Nephron (organoid): ENCODE measurements around the gene ATXN7L2.

Experiments used
- H3K27ac Mint-ChIP-seq, 3 experiments: 2 replicates each; pipeline ENCODE4 v1.8.0; 2020; ENCODE audit warnings: mixed read lengths in 3 of 3, mild to moderate bottlenecking in 2 of 3, moderate library complexity in 1 of 3
- H3K27me3 Mint-ChIP-seq: 2 replicates; pipeline ENCODE4 v1.8.0; 2021; ENCODE audit warnings: low read depth, mild to moderate bottlenecking, moderate library complexity, mixed read lengths
- H3K36me3 Mint-ChIP-seq: 2 replicates; pipeline ENCODE4 v1.8.0; 2020; ENCODE audit warnings: low read depth, mixed read lengths
- H3K4me1 Mint-ChIP-seq: 2 replicates; pipeline ENCODE4 v1.8.0; 2020; ENCODE audit warnings: mixed read lengths
- H3K4me3 Mint-ChIP-seq, 3 experiments: 2 replicates each; pipeline ENCODE4 v1.8.0; 2020; ENCODE audit warnings: mild to moderate bottlenecking in 3 of 3, mixed read lengths in 3 of 3, moderate library complexity in 2 of 3
- H3K9me3 Mint-ChIP-seq: 2 replicates; pipeline ENCODE4 v1.8.0; 2020; ENCODE audit warnings: mixed read lengths
- TF ChIP-seq, protein P1 (sequence below), 3 experiments: fragments of 200-600 bp; sonication (generic); IDR thresholded peaks; one replicate each; pipeline ENCODE4 v1.5.0; 2021; ENCODE audit warnings: antibody characterized with exemption in 3 of 3; ENCODE audit not compliant: unreplicated experiment in 3 of 3

The ATXN7L2 gene

DNA sequence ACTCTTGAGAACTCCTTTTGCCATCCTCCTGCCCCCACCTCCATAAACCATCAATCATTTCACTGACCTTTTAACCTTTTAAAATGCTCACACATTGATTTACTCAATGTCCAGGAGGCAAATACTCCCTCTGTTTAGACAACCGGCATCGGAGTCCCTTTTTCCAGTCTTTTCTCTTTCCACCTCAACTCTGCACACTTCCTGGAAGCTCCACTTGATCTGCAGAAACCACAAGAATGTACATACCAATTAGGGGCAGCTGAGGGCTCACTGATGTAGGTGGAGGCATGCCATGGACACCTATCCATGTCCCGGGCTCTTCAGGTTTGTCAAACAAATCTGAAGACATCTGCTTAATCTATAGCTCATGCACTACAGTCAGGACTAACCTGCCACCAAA, 31.1 kb downstream of the ATXN7L2 start:
- TF ChIP-seq, protein P1, sequence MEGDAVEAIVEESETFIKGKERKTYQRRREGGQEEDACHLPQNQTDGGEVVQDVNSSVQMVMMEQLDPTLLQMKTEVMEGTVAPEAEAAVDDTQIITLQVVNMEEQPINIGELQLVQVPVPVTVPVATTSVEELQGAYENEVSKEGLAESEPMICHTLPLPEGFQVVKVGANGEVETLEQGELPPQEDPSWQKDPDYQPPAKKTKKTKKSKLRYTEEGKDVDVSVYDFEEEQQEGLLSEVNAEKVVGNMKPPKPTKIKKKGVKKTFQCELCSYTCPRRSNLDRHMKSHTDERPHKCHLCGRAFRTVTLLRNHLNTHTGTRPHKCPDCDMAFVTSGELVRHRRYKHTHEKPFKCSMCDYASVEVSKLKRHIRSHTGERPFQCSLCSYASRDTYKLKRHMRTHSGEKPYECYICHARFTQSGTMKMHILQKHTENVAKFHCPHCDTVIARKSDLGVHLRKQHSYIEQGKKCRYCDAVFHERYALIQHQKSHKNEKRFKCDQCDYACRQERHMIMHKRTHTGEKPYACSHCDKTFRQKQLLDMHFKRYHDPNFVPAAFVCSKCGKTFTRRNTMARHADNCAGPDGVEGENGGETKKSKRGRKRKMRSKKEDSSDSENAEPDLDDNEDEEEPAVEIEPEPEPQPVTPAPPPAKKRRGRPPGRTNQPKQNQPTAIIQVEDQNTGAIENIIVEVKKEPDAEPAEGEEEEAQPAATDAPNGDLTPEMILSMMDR (IDR thresholded peaks at IDR 0.05; ENCODE audit: unreplicated experiment in 3 of 3) = no peak
- H3K36me3 Mint-ChIP-seq = no peaks in the 10 kb centered on the region
- peaks cover 23% of the 10 kb centered on the region for H3K4me1 Mint-ChIP-seq
- peak overlapping the region in 2 of 3 experiments; percentile 15 to 33 for H3K4me3 Mint-ChIP-seq
- H3K9me3 Mint-ChIP-seq = no peaks in the 10 kb centered on the region
- peaks cover 31% of the 10 kb centered on the region for H3K27me3 Mint-ChIP-seq
- H3K27ac Mint-ChIP-seq = no peak overlapping the region

DNA sequence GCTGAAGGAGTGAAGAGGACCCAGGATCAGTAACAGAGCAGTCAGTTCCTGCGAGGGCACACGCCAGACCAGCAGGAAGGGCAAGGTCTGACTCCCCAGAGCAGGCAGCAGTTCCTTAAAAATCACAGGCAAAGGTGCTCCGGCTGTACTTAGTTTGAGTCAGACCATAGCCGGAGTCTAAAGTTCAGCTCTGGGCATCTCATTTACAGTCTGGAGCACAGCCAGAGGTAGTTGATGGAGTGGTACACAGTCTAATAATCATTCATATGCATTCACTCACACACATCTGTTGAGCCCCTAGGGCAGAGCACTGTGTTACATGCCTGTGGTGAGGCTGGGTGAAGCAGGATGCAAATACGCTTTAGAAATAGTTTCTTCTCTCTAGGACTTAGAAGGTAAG, 33.2 kb downstream of the ATXN7L2 start:
- TF ChIP-seq, protein P1 (IDR thresholded peaks at IDR 0.05; ENCODE audit: unreplicated experiment in 3 of 3) = no peak
- H3K36me3 Mint-ChIP-seq = no peaks in the 10 kb centered on the region
- no peak overlapping the region for H3K4me3 Mint-ChIP-seq
- H3K4me1 Mint-ChIP-seq = peaks cover 26% of the 10 kb centered on the region
- H3K9me3 Mint-ChIP-seq = no peaks in the 10 kb centered on the region
- H3K27ac Mint-ChIP-seq = peak overlapping the region; percentile 16 to 32 (median 31)
- H3K27me3 Mint-ChIP-seq = peaks cover 11% of the 10 kb centered on the region

DNA sequence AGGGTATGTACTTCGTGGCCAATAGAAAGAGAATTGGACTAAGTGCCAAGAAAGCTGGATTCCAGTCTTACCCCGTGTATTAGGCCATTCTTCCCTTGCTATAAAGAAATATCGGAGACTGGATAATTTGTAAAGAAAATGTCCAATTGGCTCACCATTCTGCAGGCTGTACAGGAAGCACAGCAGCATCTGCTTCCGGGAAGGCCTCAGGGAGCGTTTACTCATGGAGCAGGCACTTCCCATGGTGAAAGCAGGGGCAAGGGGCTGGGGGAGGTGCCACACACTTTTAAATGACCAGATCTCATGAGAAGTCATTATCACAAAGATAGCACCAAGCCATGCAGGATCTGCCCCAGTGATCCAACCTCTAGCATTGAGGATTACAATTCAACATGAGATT, 33.6 kb downstream of the ATXN7L2 start:
- H3K36me3 Mint-ChIP-seq = no peaks in the 10 kb centered on the region
- peaks cover 31% of the 10 kb centered on the region for H3K4me1 Mint-ChIP-seq
- H3K27ac Mint-ChIP-seq = peak overlapping the region; percentile 16 to 32 (median 31)
- TF ChIP-seq, protein P1 (IDR thresholded peaks at IDR 0.05; ENCODE audit: unreplicated experiment in 3 of 3) = no peak
- peaks cover 6% of the 10 kb centered on the region for H3K27me3 Mint-ChIP-seq
- H3K4me3 Mint-ChIP-seq = no peak overlapping the region
- no peaks in the 10 kb centered on the region for H3K9me3 Mint-ChIP-seq

DNA sequence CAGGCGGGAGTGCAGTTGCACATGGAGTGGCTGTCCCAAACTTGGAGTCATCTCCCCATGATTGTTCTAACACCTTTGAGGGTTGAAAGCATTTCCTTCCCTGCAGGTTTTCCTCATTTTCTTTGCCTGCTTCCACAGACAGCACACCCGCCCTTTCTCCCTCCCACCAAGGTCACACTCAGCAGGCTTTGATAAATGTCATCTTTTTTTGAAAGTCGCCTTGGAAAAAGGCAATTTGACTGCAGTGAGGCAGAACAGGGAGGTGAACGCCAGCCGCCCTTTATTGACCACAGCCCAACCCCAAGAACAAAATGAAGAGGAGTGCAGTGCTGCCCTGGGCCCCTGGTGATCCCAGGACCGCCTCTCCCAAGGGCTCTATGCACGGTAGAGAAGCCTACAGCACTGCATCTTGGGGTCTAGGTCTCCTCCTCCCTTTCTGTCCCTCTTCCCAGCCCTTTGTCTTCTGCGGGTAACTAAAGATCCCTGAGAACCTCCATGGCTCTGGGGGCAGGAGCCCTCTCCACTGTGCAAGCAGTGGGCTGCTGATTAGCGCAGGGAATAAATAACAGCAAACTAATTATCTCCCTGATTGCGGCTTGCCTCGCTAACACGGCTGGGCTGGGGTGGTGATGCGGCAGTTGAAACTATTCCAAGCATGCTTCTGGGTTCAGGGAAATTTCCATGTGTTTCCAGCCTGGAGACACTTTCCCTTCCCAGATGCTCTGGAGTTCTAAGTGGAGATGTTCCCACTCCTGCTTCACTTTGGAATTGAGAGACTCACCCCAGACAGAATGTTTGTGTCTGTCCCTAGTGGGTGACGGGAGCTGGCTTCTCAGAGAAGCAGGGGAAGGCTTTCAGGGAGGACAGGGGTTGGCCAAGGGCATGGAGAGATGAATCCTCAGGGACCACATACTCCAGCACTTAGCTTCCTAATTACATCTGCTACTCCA, 37.6 kb downstream of the ATXN7L2 start:
- peaks cover 3% of the 10 kb centered on the region for H3K9me3 Mint-ChIP-seq
- H3K27me3 Mint-ChIP-seq = no peaks in the 10 kb centered on the region
- no peak overlapping the region for H3K4me3 Mint-ChIP-seq
- no peaks in the 10 kb centered on the region for H3K36me3 Mint-ChIP-seq
- peaks cover 32% of the 10 kb centered on the region for H3K4me1 Mint-ChIP-seq
- H3K27ac Mint-ChIP-seq = peak overlapping the region in 2 of 3 experiments; percentile 30 to 43
- TF ChIP-seq, protein P1 (IDR thresholded peaks at IDR 0.05; ENCODE audit: unreplicated experiment in 3 of 3) = no peak

DNA sequence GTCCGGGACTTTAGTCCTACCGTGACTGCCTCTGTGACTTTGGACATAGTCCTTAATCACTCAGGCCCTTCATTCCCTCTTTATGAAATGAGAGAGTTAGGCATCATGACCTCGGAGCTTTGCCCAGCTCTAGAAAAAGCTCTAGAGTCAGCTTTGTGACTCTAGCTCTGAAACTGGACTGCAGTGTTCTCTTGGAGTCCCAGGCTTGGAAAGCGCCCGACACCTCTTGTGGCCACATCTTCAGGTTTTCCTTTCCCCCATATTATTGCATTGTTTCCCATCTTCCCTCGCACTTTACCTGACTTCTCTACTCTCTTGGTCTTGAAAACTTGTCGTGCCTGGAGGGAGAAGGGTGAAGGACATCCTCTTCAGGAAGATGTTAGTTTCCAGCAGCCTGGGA, 38.3 kb downstream of the ATXN7L2 start:
- H3K36me3 Mint-ChIP-seq = no peaks in the 10 kb centered on the region
- no peak overlapping the region for H3K27ac Mint-ChIP-seq
- H3K4me3 Mint-ChIP-seq = no peak overlapping the region
- peaks cover 31% of the 10 kb centered on the region for H3K4me1 Mint-ChIP-seq
- H3K9me3 Mint-ChIP-seq = peaks cover 3% of the 10 kb centered on the region
- no peaks in the 10 kb centered on the region for H3K27me3 Mint-ChIP-seq
- TF ChIP-seq, protein P1 (IDR thresholded peaks at IDR 0.05; ENCODE audit: unreplicated experiment in 3 of 3) = no peak
